Parathyroid adenoma (tissue), 2 donors: ENCODE measurements around the gene PINK1.
A peak's percentile ranks its signal among the peaks of the same experiment; 100 is the strongest.

Experiments
- H2AFZ ChIP-seq: fragments of 300-600 bp; sonication (generic); one replicate; pipeline ENCODE4 v1.7.0; 2017; ENCODE audit warnings: antibody characterized with exemption, mild to moderate bottlenecking
- H3K27ac ChIP-seq: fragments of 300-600 bp; sonication (generic); one replicate; pipeline ENCODE4 v1.7.0; 2017
- H3K27me3 ChIP-seq: fragments of 300-600 bp; sonication (generic); one replicate; pipeline ENCODE4 v1.7.0; 2017; ENCODE audit warnings: low read length; ENCODE audit not compliant: control insufficient read depth, insufficient read depth
- H3K36me3 ChIP-seq: fragments of 300-600 bp; sonication (generic); one replicate; pipeline ENCODE4 v1.7.0; 2017; ENCODE audit warnings: low read length; ENCODE audit not compliant: control insufficient read depth, insufficient read depth
- H3K4me1 ChIP-seq: fragments of 300-600 bp; sonication (generic); one replicate; pipeline ENCODE4 v1.7.0; 2017; ENCODE audit warnings: control low read depth
- H3K4me2 ChIP-seq: fragments of 300-600 bp; sonication (generic); one replicate; pipeline ENCODE4 v1.7.0; 2017; ENCODE audit warnings: low read length
- H3K4me3 ChIP-seq: fragments of 300-600 bp; sonication (generic); one replicate; pipeline ENCODE4 v1.7.0; 2017; ENCODE audit warnings: low read depth, low read length
- H3K79me2 ChIP-seq: fragments of 300-600 bp; sonication (generic); one replicate; pipeline ENCODE4 v1.7.0; 2017; ENCODE audit warnings: control low read depth
- H3K9ac ChIP-seq: fragments of 300-600 bp; sonication (generic); one replicate; pipeline ENCODE4 v1.7.0; 2017; ENCODE audit warnings: mild to moderate bottlenecking
- H3K9me3 ChIP-seq: fragments of 300-600 bp; sonication (generic); one replicate; pipeline ENCODE4 v1.7.0; 2017; ENCODE audit warnings: low read length; ENCODE audit not compliant: control insufficient read depth
- CTCF ChIP-seq: fragments of 300-600 bp; sonication (generic); IDR thresholded peaks from one replicate; pipeline ENCODE4 v1.7.0; 2017; ENCODE audit warnings: antibody characterized with exemption, mild to moderate bottlenecking
- donor health status: primary hyperparathyroidism.

Gene PINK1

GRCh38 chr1:20633190-20634064 is at the start of gene PINK1:
TSS of gene PINK1 (plus strand) at chr1:20633458. CDS start at chr1:20633549, 91 bp downstream.
- H3K27me3 ChIP-seq = no peaks in the 10 kb centered on the region
- peak within 1 kb of the TSS; percentile 95 for H3K4me3 ChIP-seq
- H3K4me2 ChIP-seq = peak within 1 kb of the TSS; percentile 97
- H2AFZ ChIP-seq = peak within 1 kb of the TSS; percentile 91
- peak within 1 kb of the TSS; percentile 76 for H3K27ac ChIP-seq
- H3K9ac ChIP-seq = peak within 1 kb of the TSS; percentile 53
- no peaks in the 10 kb centered on the region for H3K4me1 ChIP-seq
- no peaks in the 10 kb centered on the region for H3K9me3 ChIP-seq
- peak; percentile 91 for TF ChIP-seq CTCF
- H3K36me3 ChIP-seq = no peaks in the 10 kb centered on the region
- H3K79me2 ChIP-seq = peaks cover 2% of the 10 kb centered on the region

- no peak for TF ChIP-seq CTCF
- no peak overlapping the region for H3K4me2 ChIP-seq
- no peak overlapping the region for H3K27ac ChIP-seq
- no peak overlapping the region for H3K9ac ChIP-seq
- H3K79me2 ChIP-seq = no peaks in the 10 kb centered on the region
- H3K36me3 ChIP-seq = no peaks in the 10 kb centered on the region
- no peaks in the 10 kb centered on the region for H3K9me3 ChIP-seq
- H3K4me3 ChIP-seq = no peak overlapping the region
- H3K4me1 ChIP-seq = no peaks in the 10 kb centered on the region
- no peak overlapping the region for H2AFZ ChIP-seq
- no peaks in the 10 kb centered on the region for H3K27me3 ChIP-seq
Observed at GRCh38 chr1:20584890-20585289, 48.4 kb upstream of the PINK1 start.

- H3K9ac ChIP-seq = no peak overlapping the region
- no peaks in the 10 kb centered on the region for H3K4me1 ChIP-seq
- no peak for TF ChIP-seq CTCF
- no peaks in the 10 kb centered on the region for H3K36me3 ChIP-seq
- no peak overlapping the region for H3K4me2 ChIP-seq
- H3K9me3 ChIP-seq = no peaks in the 10 kb centered on the region
- no peak overlapping the region for H3K4me3 ChIP-seq
- no peaks in the 10 kb centered on the region for H3K79me2 ChIP-seq
- no peak overlapping the region for H3K27ac ChIP-seq
- H3K27me3 ChIP-seq = no peaks in the 10 kb centered on the region
- H2AFZ ChIP-seq = no peak overlapping the region
Observed at GRCh38 chr1:20586953-20587660, 46.2 kb upstream of the PINK1 start.

- Histone ChIP-seq H3K79me2 (no peaks in the 10 kb centered on the region), H3K4me3 (no peak overlapping the region), H3K4me1 (no peaks in the 10 kb centered on the region), H3K9me3 (no peaks in the 10 kb centered on the region), H3K27me3 (no peaks in the 10 kb centered on the region), H3K9ac (no peak overlapping the region), H3K27ac (no peak overlapping the region), H3K4me2 (no peak overlapping the region), H2AFZ (no peak overlapping the region), H3K36me3 (no peaks in the 10 kb centered on the region)
- no peak for TF ChIP-seq CTCF
Observed at GRCh38 chr1:20587661-20588053, 45.6 kb upstream of the PINK1 start.
